ENCODE data around the gene ADGRV1.

DNA sequence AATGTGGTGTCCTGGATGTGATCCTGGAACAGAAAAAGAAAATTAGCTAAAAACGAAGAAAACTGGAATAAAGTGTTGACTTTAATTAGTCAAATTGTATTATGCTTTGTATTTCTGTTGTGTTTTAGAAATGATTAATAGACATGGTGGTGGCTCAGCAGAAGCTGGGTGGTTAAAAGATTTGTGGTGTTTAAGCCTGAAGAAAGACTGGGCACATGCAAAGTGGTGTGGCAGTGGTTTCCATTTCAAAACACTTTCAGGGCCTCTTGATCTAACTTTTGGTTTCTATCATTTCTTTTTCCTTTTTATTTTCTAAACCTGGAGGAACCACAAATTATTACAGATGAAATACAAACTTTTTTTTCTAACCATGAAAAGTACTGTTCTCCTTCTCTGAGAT lies 44.1 kb downstream of the ADGRV1 start:
- TF ChIP-seq, protein P1, sequence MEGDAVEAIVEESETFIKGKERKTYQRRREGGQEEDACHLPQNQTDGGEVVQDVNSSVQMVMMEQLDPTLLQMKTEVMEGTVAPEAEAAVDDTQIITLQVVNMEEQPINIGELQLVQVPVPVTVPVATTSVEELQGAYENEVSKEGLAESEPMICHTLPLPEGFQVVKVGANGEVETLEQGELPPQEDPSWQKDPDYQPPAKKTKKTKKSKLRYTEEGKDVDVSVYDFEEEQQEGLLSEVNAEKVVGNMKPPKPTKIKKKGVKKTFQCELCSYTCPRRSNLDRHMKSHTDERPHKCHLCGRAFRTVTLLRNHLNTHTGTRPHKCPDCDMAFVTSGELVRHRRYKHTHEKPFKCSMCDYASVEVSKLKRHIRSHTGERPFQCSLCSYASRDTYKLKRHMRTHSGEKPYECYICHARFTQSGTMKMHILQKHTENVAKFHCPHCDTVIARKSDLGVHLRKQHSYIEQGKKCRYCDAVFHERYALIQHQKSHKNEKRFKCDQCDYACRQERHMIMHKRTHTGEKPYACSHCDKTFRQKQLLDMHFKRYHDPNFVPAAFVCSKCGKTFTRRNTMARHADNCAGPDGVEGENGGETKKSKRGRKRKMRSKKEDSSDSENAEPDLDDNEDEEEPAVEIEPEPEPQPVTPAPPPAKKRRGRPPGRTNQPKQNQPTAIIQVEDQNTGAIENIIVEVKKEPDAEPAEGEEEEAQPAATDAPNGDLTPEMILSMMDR (IDR thresholded peaks at IDR 0.05; ENCODE audit: poor library complexity, severe bottlenecking), result no peak
- TF ChIP-seq, protein P2, sequence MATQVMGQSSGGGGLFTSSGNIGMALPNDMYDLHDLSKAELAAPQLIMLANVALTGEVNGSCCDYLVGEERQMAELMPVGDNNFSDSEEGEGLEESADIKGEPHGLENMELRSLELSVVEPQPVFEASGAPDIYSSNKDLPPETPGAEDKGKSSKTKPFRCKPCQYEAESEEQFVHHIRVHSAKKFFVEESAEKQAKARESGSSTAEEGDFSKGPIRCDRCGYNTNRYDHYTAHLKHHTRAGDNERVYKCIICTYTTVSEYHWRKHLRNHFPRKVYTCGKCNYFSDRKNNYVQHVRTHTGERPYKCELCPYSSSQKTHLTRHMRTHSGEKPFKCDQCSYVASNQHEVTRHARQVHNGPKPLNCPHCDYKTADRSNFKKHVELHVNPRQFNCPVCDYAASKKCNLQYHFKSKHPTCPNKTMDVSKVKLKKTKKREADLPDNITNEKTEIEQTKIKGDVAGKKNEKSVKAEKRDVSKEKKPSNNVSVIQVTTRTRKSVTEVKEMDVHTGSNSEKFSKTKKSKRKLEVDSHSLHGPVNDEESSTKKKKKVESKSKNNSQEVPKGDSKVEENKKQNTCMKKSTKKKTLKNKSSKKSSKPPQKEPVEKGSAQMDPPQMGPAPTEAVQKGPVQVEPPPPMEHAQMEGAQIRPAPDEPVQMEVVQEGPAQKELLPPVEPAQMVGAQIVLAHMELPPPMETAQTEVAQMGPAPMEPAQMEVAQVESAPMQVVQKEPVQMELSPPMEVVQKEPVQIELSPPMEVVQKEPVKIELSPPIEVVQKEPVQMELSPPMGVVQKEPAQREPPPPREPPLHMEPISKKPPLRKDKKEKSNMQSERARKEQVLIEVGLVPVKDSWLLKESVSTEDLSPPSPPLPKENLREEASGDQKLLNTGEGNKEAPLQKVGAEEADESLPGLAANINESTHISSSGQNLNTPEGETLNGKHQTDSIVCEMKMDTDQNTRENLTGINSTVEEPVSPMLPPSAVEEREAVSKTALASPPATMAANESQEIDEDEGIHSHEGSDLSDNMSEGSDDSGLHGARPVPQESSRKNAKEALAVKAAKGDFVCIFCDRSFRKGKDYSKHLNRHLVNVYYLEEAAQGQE (IDR thresholded peaks at IDR 0.05; ENCODE audit: borderline replicate concordance), result no peak
- TF ChIP-seq TAF1 (IDR thresholded peaks at IDR 0.05; ENCODE audit: low read depth) (no peak), RAD21 (conservative IDR thresholded peaks at IDR 0.05) (no peak), SMC3 (conservative IDR thresholded peaks at IDR 0.05; ENCODE audit: poor library complexity) (no peak), POLR2AphosphoS5 (IDR thresholded peaks at IDR 0.05) (no peak), EZH2 (IDR thresholded peaks at IDR 0.05; ENCODE audit: borderline replicate concordance, insufficient read depth, low read length, poor library complexity, severe bottlenecking) (no peak)

Data from neural cell (in vitro differentiated cells).